Stimulated activated CD4-positive, alpha-beta T cell treated with anti-CD3 and anti-CD28 coated beads, TNF-alpha, amount 100 ng/mL, for 1 hour (primary cell): Measurements from ENCODE around the gene IFI44.

Experiments used
- DNase-seq, 3 donors: peaks; one replicate each; pipeline ENCODE4 v3.0.0-alpha.2; 2020; ENCODE audit warnings: low read depth in 3 of 3, low spot score in 1 of 3

The IFI44 gene

GRCh38 chr1:78649628-78650027, at the start of gene IFI44:
Gene IFI44 (plus strand): TSS chr1:78649831. CDS start chr1:78650196, 365 bp downstream.
- DNase-seq, result peak; percentile 22 to 44 (median 40)

DNA sequence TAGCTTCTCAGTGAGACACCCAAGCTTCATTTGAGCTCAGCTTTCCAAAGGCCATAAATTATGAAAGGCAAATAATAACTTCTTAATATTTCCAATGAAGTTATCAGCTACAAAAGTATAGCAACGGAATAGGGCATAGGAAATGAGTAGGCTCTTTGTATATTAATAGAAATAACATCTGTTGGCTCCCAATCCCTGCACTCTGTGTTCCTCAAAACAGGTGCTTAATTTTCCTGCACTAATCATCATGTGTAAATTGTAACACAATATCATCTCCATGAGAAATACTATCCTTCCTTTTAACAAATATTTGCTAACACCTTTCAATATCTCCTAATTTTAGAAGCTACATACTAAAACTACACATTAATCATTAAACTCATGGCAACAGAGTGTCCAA, 48.6 kb upstream of the IFI44 start:
- DNase-seq, result no peak

DNA sequence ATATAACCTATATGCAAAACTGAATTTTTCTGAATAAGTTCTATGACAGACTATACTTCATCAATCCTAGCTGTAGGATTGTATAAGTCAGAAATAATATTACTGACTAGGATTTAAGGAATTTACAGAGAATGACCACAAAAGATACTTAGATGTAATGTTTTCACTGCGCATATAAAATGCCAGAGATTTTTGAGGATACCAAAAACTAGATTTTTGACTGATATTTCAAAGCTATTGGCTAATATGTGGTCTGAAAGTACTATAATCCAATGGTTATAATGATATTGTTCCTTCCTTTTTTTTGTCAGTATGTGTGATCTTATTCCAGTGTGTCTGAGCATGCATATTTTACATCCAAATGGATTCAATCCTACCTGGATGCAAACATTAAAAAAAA, 46.4 kb upstream of the IFI44 start:
- no peak for DNase-seq

DNA sequence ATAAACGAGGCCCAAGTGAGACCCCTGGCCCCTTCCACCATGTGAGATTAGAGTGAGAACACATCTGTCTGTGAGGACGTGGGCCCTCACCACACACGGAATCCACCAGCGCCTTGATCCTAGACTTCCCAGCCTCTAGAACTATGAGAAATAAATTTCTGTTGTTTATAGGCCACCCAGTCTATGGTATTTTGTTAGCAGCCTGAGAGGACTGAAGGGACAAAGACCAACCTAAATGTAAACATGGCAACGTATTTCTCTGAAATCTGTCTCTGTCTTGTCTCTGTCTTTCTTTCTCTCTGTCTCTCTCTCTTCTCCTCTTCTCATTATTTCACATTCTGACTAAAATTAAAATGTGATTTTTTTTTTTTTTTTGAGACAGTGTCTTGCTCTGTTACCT, 45.0 kb upstream of the IFI44 start:
- DNase-seq, result no peak

- no peak for DNase-seq
These were observed 43.4 kb upstream of the IFI44 start for GRCh38 chr1:78606274-78606673.

DNA sequence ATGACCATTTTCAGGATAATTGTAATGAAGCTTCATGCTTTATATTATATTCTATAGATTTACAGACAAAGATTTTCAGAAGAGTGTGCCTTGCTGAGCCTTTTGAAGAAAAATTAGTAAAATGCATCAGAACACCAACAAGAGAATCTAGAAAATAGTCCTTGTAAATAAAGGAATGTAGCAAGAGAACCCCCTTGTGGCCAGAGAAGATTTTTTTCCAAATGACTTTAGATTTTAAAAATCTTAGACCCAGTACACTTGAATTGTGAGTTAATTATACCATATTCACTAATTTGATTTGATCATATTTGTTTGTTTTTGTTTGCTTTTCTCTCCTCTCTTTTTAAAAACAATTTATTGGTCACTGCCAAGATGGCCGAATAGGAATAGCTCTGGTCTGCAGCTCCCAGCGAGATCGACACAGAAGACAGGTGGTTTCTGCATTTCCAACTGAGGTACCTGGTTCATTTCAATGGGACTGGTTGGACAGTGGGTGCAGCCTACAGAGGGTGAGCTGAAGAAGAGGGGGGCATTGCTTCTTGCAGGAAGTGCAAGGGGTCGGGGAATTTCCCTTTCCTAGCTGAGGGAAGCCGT, 42.2 kb upstream of the IFI44 start:
- no peak for DNase-seq

DNA sequence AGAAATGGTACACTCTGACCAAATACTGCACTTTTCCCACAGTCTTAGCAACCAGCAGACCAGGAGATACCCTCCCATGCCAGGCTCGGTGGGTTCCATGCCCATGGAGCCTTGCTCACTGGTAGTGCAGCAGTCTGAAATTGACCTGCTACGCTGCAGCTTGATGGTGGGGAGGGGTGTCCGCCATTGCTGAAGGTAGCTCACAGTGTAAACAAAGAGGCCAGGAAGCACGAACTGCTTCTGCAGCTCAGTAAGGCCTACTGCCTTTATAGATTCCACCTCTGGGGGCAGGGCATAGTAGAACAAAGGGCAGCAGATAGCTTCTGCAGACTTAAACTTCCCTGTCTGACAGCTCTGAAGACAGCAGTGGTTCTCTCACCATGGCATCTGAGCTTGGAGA, 41.7 kb upstream of the IFI44 start:
- no peak for DNase-seq

DNA sequence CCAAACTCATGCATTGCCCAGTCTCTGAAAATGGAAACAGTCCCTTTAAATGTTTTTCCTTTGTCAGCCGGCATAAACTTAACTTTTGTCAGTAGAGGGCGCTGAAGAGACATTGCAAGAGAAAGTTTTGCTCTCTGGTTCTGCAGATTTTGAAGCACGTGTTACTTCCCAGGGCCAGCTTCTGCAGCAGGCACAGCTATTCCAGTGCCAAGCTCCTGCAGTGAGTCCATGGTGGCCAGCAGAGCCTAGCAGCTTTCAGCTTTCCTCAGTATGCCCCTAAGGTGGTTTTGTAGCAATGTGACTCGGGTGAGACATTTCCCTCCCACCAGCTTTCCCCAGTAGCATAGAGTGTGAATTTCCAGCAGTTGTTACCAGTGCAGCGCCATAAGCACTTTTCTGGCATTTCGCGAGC, 32.0 kb upstream of the IFI44 start:
- DNase-seq, result peak in 2 of 3 donors; percentile 25 to 30

DNA sequence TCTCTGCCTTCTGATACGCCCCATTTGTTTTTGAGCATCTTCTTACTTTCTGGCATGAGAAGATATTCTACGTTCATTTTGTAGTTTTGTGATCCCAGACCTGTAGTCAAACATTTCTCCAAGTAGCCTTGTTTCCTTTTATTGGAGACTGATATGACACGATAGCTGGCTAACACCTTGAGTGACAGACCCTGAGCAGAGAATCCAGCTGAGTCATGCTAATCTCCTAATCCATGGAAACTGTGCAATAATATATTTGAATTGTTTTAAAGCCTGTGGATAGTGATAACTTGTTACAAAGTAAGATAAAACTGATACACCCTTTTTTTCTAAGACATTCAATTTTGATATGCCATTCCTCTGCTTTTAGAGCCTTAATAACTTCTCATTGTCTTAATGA, 30.6 kb upstream of the IFI44 start:
- no peak for DNase-seq

DNA sequence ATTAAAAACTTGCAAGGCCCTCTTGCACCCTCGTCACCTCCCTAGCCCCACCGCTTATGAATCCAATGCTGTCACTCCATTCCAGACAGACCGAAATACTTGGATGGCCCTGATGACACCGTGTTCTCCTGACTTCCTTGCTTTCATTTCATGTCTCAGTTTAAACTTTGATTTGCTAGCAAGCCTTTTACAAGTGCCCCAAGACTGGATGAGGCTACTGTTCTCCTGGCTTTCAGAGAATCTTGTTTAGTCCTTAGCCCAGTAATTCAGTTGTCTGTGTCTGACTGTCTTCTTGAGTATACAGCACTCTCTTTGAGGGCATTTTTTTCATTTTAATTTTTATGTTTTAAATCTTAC, 30.2 kb upstream of the IFI44 start:
- DNase-seq, result no peak

- peak; percentile 3 to 50 (median 48) for DNase-seq
These were observed 29.6 kb upstream of the IFI44 start, which contains the start of gene IFI44L for GRCh38 chr1:78619803-78620579. Gene IFI44L (plus strand): TSS chr1:78620448. CDS start chr1:78627916, 7,468 bp downstream.

GRCh38 chr1:78620666-78621065, 29.0 kb upstream of the IFI44 start:
- no peak for DNase-seq

GRCh38 chr1:78622548-78622947, 27.1 kb upstream of the IFI44 start:
- no peak for DNase-seq

DNA sequence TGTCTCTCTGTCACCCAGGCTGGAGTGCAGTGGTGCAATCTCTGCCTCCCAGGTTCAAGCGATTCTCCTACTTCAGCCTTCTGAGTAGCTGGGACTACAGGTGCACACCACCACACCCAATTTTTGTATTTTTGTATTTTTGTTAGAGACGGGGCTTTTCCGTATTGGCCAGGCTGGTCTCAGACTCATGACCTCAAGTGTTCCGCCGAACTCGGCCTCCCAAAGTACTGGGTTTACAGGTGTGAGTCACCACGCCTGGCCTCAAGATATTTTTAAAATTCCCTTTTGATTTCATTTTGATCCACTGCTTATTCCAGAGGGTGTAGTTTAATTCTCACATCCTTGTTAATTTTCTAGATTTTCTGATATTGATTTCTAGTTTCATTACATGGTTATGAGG, 25.6 kb upstream of the IFI44 start:
- DNase-seq, result no peak

- DNase-seq, result no peak
These were observed 22.3 kb upstream of the IFI44 start for GRCh38 chr1:78627321-78627720.

- DNase-seq, result no peak
These were observed 19.0 kb upstream of the IFI44 start for GRCh38 chr1:78630600-78630999.

- no peak for DNase-seq
These were observed 16.4 kb upstream of the IFI44 start for GRCh38 chr1:78633209-78633608.

DNA sequence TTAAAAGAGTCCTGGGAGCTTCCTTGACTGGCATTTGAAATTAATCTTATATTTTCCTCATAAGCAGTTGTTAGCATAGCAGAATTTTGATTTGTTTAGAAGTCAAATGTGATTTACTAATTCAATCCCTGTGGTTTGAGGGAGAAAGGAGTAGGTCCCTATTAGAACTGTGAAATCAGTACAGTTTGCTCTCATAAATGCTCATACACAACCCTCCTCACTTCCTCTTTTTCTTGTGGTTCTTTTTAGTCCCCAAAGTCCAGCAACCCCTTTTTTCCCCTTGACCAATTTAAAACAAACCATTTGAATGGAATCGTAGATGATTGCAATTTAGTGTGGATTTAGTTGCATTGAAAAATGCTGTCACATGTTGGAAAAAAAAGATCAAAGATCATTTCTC, 9.2 kb upstream of the IFI44 start:
- DNase-seq, result no peak

DNA sequence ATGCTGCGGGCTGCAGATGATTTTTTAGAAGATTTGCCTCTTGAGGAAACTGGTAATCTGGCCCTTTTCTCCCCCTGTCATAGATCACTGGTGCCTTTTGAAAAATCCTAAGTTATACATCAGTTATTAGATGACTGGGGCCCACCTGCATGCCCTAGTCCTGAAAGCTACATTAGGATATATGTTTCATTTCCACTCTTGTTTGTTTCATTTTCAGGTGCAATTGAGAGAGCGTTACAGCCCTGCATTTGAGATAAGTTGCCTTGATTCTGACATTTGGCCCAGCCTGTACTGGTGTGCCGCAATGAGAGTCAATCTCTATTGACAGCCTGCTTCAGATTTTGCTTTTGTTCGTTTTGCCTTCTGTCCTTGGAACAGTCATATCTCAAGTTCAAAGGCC, 8.1 kb upstream of the IFI44 start:
- DNase-seq, result no peak

DNA sequence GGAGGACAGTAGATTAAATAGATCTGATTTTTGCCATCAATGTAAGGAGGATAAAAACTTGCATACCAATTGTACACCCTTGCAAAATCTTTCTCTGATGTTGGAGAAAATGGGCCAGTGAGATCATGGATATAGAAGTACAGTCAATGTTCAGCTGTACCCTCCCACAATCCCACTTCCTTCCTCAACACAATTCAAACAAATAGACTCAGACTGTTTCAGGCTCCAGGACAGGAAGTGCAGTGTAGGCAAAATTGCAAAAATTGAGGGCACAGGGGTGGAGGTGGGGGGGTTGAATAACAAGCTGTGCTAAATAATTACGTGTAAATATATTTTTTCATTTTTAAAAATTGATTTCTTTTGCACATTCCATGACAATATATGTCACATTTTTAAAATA, 3.9 kb upstream of the IFI44 start:
- DNase-seq, result no peak

DNA sequence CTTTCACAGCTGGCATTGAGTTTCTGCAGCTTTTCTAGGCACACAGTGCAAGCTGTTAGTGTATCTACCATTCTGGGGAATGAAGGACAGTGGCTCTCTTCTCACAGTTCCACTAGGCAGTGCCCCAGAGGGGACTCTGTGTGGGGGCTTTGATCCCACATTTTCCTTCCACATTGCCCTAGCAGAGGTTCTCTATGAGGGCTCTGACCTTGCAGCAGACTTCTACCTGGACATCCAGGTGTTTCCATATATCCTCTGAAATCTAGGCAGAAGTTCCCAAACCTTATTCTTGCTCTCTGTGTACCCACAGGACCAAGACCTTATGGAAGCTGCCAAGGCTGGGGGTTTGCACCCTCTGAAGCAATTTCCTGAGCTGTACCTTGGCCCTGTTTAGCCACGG, 2.4 kb upstream of the IFI44 start:
- no peak for DNase-seq

DNA sequence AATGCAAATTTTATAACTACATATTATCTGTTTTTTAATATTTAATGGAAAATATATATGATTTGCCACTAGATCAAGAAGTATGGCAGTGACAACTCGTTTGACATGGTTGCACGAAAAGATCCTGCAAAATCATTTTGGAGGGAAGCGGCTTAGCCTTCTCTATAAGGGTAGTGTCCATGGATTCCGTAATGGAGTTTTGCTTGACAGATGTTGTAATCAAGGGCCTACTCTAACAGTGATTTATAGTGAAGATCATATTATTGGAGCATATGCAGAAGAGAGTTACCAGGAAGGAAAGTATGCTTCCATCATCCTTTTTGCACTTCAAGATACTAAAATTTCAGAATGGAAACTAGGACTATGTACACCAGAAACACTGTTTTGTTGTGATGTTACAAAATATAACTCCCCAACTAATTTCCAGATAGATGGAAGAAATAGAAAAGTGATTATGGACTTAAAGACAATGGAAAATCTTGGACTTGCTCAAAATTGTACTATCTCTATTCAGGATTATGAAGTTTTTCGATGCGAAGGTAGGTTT, 556 bp downstream of the IFI44 start:
- DNase-seq, result no peak

DNA sequence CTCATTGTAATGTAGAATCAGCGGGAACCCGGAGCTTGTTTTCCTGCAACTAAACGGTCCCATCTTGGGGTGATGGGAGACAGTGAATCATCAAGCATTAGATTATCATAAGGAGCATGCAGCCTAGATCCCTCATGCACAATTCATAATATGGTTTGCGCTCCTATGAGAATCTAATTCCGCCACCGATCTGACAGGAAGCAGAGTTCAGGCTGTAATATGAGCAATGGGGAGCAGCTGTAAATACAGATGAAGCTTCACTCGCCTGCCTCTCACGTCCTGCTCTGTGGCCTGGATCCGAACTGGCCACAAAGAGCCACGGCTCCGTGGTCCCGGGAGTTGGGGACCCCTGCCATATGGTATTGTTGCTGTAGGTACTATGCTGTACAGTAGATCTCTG, 1.6 kb downstream of the IFI44 start:
- no peak for DNase-seq
